Embryonic facial prominence (tissue), 1 donor: ENCODE measurements around the gene DUOXA2.
"Not testable (repeated sequence)": the region's sequence is repeated elsewhere in the genome, so short reads cannot be mapped to it uniquely, and the experiment has no call there.

Source experiments
- DNase-seq: peaks from one replicate; pipeline ENCODE4 v3.0.0-alpha.2; 2016; ENCODE audit errors: extremely low spot score

DUOXA2 gene

DNA sequence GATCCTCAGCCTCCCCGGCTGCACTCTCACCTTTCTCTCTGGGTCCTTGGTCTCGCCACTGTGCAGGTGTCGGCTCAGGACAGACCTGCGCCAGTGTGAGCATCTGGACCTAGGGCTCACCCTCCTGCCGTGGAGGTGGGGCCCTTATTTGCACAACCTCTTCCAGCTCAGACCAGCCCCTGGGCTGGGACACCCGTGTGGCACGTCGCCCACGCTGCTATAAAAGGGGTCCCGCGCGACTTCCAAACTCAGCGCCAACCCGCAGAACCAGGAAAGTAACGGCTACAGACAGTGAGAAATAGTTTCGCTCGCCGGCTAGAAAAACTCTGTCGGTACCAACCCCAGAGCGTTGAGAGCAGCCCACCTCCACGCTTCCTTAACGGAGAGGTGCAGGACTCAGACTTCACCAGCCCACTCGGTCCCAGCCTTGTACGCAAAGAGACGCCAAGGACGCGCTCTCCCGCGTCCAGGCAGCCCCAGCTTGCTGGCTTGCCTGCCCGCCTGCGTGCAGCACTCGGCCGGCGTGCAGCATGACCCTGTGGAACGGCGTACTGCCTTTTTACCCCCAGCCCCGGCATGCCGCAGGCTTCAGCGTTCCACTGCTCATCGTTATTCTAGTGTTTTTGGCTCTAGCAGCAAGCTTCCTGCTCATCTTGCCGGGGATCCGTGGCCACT, at the start of gene DUOXA2, which contains the start of gene DUOX2:
TSS of gene DUOXA2 (plus strand) at position 251 of the 675 bp plus-strand sequence. CDS start at position 531, 280 bp downstream.
TSS of gene DUOX2 (minus strand) at position 97 of the 675 bp plus-strand sequence. CDS start 761 bp downstream, outside the sequence.
- no peak for DNase-seq

- DNase-seq: no peak
Measured at GRCh38 chr15:45064386-45064785, 49.7 kb upstream of the DUOXA2 start.

DNA sequence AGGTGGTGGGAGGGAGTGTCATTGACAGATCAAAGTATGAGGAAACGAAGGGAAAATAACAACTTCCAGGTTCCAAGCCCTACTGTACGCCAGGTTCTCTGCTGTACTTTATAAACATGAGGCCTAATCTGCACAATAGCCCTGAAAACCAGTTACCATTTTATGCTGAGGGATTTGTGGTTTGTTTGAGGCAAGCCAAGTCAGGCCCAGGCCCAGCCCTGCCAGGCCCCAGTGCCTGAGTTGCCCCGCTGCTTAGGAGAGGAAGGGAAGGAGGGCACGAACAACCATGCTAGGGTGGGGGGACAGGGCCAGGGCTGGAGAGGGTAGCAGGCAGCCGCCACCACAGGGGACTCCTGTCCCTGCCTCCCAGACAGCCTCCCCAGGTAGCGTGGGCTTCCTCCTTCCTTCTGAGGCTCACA, 44.2 kb upstream of the DUOXA2 start:
- not testable (repeated sequence) for DNase-seq

- not testable (repeated sequence) for DNase-seq
Measured at GRCh38 chr15:45073602-45074001, 40.5 kb upstream of the DUOXA2 start.

GRCh38 chr15:45075440-45076320, 38.4 kb upstream of the DUOXA2 start:
- DNase-seq: not testable (repeated sequence)

DNA sequence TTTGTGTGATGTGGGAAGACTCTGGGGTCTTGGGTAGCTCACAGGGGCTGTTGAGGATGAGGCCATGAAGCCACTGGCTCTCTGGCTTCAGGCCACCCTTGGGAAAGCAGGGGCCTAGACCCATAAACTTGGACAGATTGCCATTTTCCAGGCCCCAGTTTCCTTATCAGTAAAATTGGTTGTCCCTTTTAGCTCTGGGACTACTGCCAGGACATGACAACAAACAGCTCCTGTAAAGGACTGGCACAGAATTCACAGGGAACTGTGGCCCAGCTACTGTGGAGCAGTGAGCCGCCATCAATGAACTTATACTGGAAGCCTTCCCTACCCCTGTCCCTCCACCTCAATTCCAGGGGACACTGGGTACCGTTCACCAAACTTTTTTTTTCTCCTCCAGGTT, 36.7 kb upstream of the DUOXA2 start:
- not testable (repeated sequence) for DNase-seq

GRCh38 chr15:45079201-45079600, 34.9 kb upstream of the DUOXA2 start:
- not testable (repeated sequence) for DNase-seq

DNA sequence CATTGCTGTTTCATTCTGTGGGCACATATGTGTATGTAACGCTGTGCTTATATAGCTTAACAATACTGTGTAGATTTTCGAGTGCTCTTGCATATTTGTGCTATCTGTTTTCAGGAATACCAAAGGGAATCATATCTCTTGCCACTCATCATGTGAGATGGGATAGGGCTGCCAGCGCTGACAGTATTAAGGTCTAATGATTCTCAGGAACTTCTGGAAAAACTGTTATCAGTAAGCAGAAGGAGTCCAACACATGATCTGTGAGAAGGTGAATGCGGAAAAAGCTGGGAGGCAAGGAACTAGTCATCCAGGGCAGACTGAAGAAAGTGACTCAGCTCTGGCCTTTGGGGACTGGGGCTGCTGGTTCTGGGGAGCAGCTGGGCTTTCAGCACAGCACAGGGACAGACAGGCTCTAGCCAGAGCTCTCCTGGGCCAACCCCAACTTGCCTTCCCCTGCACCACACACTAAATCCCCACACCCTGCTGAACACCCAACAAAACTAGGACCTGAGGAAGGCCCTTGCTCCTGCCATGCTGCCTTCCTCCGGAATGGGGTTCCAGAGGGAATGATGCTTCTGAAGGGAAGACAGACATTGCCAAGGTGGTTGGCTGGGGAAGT, 34.4 kb upstream of the DUOXA2 start:
- not testable (repeated sequence) for DNase-seq

DNA sequence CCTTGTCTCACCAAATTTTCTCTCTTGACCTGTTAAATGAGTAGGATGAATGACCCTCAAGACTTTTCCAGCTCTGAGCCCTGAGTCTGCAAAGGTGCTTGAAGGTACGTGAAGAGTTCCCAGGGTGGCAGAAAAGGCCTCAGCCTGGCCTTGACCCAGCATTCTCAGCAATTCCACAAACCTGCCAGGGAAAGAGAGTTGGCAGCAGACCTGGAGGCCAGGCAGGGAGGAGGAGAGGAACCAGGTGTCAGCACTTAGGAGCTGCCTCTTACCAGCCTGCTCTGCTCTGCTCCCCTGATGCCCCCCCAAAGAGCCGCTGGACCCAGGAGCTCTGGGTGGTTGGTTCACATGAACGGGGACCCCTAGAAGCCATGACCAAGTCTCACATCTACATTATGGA, 33.5 kb upstream of the DUOXA2 start:
- DNase-seq: not testable (repeated sequence)

GRCh38 chr15:45082412-45082811, 31.7 kb upstream of the DUOXA2 start:
- DNase-seq: not testable (repeated sequence)

DNA sequence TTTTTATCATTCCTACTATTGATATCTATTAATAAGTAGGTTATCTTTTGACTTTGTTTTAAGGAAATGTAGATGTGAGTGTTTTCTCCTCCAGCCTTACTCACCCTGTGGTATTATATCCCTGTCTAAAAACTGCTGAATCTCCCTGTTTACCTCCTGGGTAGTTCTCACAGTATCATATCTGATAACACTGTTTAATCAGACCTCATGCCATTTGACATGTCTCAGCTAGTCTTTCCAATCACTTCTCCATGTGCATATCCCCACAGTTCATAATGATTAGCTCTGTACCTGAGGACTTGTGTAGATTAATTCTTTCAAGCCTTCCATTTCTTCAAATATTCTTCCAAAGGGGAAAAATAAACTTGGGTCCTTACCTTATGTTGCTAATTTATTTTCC, 30.9 kb upstream of the DUOXA2 start:
- no peak for DNase-seq

DNA sequence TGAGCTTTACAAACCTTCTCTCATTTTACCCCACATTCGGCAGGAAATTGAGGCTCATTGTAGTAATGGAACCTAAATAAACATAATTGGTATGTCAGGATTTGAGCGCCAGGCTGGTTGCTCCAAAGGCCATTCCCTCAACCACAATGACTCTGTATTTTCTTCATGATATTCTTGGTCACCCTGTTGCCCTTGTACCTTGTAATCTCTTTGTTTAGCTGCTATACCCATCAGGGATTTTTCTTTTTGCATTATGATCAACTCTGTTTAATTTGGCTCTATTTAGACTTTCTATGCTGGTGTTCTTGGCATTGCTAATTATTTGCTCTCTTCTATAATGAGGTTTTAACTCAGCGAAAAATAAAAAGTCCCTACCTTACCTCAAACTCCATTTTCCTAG, 30.0 kb upstream of the DUOXA2 start:
- no peak for DNase-seq

GRCh38 chr15:45087513-45087912, 26.6 kb upstream of the DUOXA2 start:
- no peak for DNase-seq

DNA sequence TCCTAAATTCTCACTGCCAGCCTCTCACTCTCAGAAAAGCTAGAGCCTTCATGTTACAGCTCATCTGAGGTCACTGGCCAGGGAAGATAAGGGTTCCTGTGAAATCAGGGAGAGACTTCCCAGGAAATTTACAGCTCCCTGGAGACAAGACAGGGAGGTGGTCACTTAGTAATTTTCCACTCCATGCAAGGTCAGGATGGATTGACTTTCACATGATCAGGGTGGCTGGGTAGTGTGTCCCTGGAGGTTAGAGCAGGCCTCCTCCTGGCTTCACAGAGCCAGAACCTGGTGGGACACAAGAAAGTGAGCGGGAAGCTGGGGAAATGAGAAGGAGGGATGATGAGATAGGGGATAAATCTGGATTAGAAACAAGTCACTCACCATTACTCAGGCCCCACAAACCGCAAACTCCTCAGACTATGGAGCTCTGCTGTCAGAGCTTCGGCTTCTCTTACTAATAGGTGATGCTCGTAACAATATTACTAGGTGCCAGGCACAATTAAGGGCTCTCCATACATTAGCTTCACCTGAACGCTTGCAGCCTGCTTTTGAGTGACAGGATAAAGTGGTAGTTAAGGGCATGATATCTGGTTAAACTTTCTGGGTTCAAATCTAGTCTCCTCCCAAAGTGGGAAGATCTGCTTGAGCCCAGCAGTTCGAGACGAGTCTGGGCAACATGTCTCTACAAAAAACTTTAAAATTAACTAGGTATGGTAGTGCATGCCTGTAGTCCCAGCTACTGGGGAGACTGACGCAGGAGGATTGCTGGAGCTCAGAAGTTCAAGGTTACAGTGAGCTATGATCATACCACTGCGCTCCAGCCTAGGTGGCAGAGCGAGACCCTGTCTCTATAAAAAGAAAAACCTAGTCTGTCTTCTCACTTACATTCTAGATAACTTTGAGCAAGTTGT, 25.1 kb upstream of the DUOXA2 start:
- no peak for DNase-seq

- DNase-seq: no peak
Measured at GRCh38 chr15:45089712-45090373, 24.3 kb upstream of the DUOXA2 start.

DNA sequence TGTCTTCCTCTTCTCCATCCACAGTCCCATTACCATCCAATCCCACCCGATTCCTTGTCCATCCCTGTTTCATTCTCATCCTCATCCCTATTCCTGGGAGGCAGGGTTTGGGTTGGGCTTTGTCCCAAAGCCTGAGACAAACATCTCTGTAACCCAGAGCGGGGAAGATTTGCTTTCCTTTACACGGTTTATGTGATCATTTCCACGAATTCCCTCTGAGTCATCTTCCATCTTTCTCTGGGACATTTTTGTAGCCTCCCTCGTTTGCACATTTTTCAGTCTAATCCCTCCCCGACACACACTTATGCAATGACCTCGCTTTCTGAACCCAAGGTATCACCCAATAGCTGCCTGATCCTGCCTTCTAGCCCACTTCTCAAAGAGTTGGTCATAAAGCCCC, 23.0 kb upstream of the DUOXA2 start:
- DNase-seq: no peak

DNA sequence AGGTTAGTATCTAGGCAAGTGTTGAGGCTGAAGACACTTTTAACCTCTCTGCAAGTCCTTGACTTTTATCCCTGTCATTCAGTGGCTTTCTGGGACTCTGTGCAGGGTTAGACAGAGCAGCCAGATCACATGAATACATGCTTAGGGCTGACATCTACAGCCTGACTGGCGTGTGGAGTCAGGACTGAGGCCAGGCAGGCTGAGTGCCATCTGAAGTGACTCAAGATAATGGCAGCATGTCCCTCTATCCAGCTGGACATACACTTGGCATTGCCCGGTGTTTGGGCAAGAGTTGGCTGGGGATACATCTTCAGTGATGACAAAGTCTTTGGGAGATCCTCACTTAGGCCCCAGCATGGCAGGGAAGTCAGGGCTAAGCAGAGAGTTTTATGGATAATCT, 22.6 kb upstream of the DUOXA2 start:
- DNase-seq: no peak

DNA sequence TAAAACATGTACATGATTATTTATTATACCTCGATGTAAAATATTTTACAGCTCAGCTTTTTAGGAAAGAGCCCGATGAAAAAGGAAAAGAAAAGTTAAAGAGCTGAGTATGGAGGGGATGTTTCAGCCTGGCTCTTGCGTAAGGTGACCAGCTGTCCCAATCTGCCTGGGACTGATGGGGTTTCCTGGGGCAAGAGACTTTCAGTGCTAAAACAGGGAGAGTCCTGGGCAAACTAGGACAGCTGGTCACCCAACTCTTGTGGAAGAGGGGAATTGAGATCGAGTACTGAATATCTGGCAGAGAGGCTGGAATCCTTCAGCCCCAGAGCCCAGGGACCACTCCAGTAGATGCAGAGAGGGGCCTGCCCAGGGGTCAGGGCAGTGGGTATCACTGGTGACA, 21.1 kb upstream of the DUOXA2 start:
- no peak for DNase-seq

DNA sequence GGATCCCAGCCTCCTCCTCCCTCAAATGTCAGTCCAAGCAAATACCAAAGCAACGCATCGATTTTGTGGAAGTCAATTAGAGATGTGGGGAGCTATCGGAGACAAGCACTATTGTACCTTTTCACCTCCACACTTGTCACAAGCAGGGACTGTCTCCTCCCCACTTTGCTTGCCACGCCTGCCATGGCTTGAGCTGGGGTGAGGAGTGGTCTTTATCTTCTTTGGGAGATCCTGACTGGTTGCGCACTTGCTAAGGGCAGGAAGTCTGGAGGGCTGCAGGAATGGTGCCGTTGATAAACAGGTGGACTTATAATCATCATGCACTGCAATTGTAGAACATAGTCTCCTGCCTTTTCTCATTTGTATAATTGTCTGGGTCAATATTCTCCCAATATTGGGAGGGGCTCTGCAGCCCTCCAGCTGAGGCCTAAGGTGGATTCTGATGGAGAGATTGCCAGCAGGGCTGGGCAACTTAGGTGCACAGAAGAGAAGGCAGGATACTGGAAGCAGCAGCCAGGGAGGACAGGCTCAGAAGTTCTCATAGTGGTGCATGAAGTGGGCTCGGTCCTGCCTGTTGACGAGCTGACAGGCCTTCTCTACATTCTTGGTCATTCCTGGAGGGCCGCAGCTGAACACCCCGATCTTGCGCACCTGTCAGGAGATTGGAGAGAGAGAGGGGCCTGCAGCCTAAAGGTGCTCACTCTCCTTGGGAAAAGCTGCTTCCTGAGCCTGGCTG, 20.3 kb upstream of the DUOXA2 start:
- no peak for DNase-seq

DNA sequence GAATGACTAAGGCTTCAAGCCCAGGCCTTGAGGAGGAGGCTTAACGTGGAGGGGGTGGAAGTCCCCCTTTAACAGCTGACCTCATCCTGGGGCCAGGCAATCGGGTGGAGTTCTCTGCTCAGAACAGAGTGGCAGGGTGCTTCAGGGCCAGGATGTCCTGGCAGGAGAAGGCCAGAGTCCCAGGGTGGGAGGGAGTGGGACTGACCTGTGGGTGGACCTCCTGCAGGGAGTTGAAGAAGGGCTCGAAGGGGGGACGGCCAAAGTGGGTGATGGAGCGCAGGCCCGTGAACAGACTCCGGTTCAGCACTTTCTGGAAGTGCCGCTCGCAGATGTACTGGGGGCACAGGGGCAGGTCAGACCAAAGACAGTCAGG, 19.8 kb upstream of the DUOXA2 start:
- DNase-seq: no peak
